ENCODE measurements around the gene DESI1. TPM values are rescaled to one million over a fixed set of nuclear protein-coding genes. Genes with fewer than 3 reads are reported as not detected.
A peak's percentile ranks its signal among the peaks of the same experiment; 100 is the strongest.

DESI1 gene
- total RNA-seq, 1 experiment from 2014 or later = 40.8 TPM

DNA sequence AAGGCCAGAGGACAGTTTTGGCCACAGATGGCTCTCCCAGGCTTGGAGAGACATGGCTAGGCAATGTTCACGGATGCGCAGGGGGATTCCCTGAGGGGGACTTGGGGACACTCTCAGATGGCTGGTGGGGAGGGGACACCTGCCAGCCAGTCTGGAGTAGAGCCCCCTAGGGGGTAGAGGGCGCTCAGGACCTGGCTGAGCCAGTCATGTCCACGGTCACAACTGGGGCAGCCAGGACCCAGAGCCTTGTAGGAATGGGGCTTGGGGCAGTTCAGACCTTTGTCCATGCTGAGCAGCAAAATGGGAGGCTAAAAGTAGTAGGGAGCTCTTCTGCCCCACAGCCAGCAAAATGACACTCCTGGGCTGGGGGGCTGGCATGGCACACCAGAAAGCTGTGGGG, 58.4 kb downstream of the DESI1 start:
- Histone ChIP-seq H3K9me2 (ENCODE audit: insufficient read depth) (no peaks in the 10 kb centered on the region), H3K4me2 (ENCODE audit: low read length) (peak overlapping the region; percentile 79), H3K4me3 (replicated peaks in 1 of 2; ENCODE audit: low read depth in 1 of 2, low read length in 2 of 2) (no peak overlapping the region), H3K36me3 (ENCODE audit: control insufficient read depth in 1 of 2, insufficient read depth in 2 of 2, low read length in 2 of 2) (no peaks in the 10 kb centered on the region), H2AFZ (ENCODE audit: low read depth, low read length, poor library complexity, severe bottlenecking) (no peak overlapping the region), H3K9ac (ENCODE audit: low read length) (no peak overlapping the region), H3K9me3 (ENCODE audit: control insufficient read depth in 1 of 2, insufficient read depth in 1 of 2, low read depth in 1 of 2, low read length in 2 of 2) (no peaks in the 10 kb centered on the region), H3K79me2 (ENCODE audit: insufficient read depth, low read length) (no peaks in the 10 kb centered on the region), H3K27ac (ENCODE audit: low read depth, low read length) (peak overlapping the region; percentile 20; the same call in 1 of the 2 replicates), H3K27me3 (ENCODE audit: insufficient read depth, low read length) (no peaks in the 10 kb centered on the region), H3K4me1 (ENCODE audit: control insufficient read depth in 1 of 2, insufficient read depth in 2 of 2, low read length in 2 of 2) (peaks cover 32 to 66% of the 10 kb centered on the region in 2 experiments), H4K20me1 (ENCODE audit: insufficient read depth) (no peaks in the 10 kb centered on the region)
- RAD21 ChIA-PET (ENCODE audit: low non-redundant PET in 1 of 2, low total read pairs in 2 of 2, uncharacterized antibody in 2 of 2, unreplicated experiment in 2 of 2) = no interaction called here
- ATAC-seq (no peak), DNase-seq (ENCODE audit: low read depth, low spot score) (no peak)
- TF ChIP-seq, protein P1, sequence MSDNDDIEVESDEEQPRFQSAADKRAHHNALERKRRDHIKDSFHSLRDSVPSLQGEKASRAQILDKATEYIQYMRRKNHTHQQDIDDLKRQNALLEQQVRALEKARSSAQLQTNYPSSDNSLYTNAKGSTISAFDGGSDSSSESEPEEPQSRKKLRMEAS (IDR thresholded peaks at IDR 0.05) = no peak
- TF ChIP-seq YY1 (IDR thresholded peaks at IDR 0.05; ENCODE audit: extremely low read depth, insufficient replicate concordance, low read depth, low read length) (no peak), EZH2 (IDR thresholded peaks at IDR 0.05) (no peak)
- intact Hi-C loops (cut with micrococcal nuclease) = no loop called here
- BruUV-seq (replicated peaks) = no TSS peak
- POLR2A ChIA-PET = interaction anchor here (1.8 kb wide), 1 partner anchor 28 kb away, joined by 15 read pairs; the partner anchor contains the start of gene PMM1
- CTCF ChIA-PET = no interaction called here

DNA sequence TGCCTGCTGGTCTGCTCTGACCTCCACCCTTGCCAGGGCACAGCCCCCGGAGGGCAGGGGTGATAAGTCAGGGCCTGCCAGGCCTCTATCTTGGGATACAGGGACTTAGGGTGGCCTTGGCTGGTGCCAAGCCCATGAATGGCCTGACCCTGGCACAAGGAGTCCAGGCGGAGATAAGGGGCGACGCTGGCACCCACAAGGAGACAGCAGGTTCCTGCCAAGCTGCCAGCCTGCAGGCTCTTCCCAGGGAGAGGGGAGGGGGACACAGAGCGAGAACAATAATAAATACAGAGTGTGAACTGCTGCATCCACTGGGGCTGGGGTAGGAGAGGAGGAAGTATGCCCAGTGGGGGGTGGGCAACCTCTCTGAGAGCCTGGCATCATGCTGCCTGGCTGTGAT, 59.1 kb downstream of the DESI1 start:
- intact Hi-C loops (cut with micrococcal nuclease) = no loop called here
- Histone ChIP-seq H3K4me1 (ENCODE audit: control insufficient read depth in 1 of 2, insufficient read depth in 2 of 2, low read length in 2 of 2) (peaks cover 34 to 68% of the 10 kb centered on the region in 2 experiments), H3K9ac (ENCODE audit: low read length) (no peak overlapping the region), H3K4me3 (replicated peaks in 1 of 2; ENCODE audit: low read depth in 1 of 2, low read length in 2 of 2) (no peak overlapping the region), H3K27ac (ENCODE audit: low read depth, low read length) (no peak overlapping the region), H3K9me2 (ENCODE audit: insufficient read depth) (no peaks in the 10 kb centered on the region), H2AFZ (ENCODE audit: low read depth, low read length, poor library complexity, severe bottlenecking) (no peak overlapping the region), H3K36me3 (ENCODE audit: control insufficient read depth in 1 of 2, insufficient read depth in 2 of 2, low read length in 2 of 2) (no peaks in the 10 kb centered on the region), H3K27me3 (ENCODE audit: insufficient read depth, low read length) (no peaks in the 10 kb centered on the region), H3K4me2 (ENCODE audit: low read length) (no peak overlapping the region), H4K20me1 (ENCODE audit: insufficient read depth) (no peaks in the 10 kb centered on the region), H3K9me3 (ENCODE audit: control insufficient read depth in 1 of 2, insufficient read depth in 1 of 2, low read depth in 1 of 2, low read length in 2 of 2) (no peaks in the 10 kb centered on the region), H3K79me2 (ENCODE audit: insufficient read depth, low read length) (no peaks in the 10 kb centered on the region)
- RAD21 ChIA-PET (ENCODE audit: low non-redundant PET in 1 of 2, low total read pairs in 2 of 2, uncharacterized antibody in 2 of 2, unreplicated experiment in 2 of 2) = no interaction called here
- POLR2A ChIA-PET = no interaction called here
- TF ChIP-seq SRF (IDR thresholded peaks at IDR 0.05; ENCODE audit: low read depth) = no peak
- TF ChIP-seq POLR2AphosphoS5 (IDR thresholded peaks at IDR 0.05; ENCODE audit: low read depth, low read length) = no peak
- TF ChIP-seq CEBPB (IDR thresholded peaks at IDR 0.05; ENCODE audit: low read depth) = no peak
- TF ChIP-seq FOSL1 (IDR thresholded peaks at IDR 0.05; ENCODE audit: low read depth) = no peak
- no peak for TF ChIP-seq SP1 (IDR thresholded peaks at IDR 0.05; ENCODE audit: low read depth)
- no peak for TF ChIP-seq CBX3 (IDR thresholded peaks at IDR 0.05; ENCODE audit: low read depth)
- TF ChIP-seq, protein P2, sequence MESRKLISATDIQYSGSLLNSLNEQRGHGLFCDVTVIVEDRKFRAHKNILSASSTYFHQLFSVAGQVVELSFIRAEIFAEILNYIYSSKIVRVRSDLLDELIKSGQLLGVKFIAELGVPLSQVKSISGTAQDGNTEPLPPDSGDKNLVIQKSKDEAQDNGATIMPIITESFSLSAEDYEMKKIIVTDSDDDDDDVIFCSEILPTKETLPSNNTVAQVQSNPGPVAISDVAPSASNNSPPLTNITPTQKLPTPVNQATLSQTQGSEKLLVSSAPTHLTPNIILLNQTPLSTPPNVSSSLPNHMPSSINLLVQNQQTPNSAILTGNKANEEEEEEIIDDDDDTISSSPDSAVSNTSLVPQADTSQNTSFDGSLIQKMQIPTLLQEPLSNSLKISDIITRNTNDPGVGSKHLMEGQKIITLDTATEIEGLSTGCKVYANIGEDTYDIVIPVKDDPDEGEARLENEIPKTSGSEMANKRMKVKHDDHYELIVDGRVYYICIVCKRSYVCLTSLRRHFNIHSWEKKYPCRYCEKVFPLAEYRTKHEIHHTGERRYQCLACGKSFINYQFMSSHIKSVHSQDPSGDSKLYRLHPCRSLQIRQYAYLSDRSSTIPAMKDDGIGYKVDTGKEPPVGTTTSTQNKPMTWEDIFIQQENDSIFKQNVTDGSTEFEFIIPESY (IDR thresholded peaks at IDR 0.05; ENCODE audit: extremely low read depth, insufficient replicate concordance, low read length) = no peak
- TF ChIP-seq, protein P1 (IDR thresholded peaks at IDR 0.05) = no peak
- no peak for TF ChIP-seq RAD21 (IDR thresholded peaks at IDR 0.05; ENCODE audit: low read depth)
- TF ChIP-seq ZNF274 (IDR thresholded peaks at IDR 0.05; ENCODE audit: low read depth, low read length) = no peak
- TF ChIP-seq ELF1 (IDR thresholded peaks at IDR 0.05; ENCODE audit: borderline replicate concordance, low read depth) = no peak
- TF ChIP-seq EGR1 (IDR thresholded peaks at IDR 0.05; ENCODE audit: low read depth) = no peak
- no peak for TF ChIP-seq POLR2A (IDR thresholded peaks at IDR 0.05; ENCODE audit: borderline replicate concordance, extremely low read depth, insufficient read depth, insufficient read length)
- TF ChIP-seq EZH2 (IDR thresholded peaks at IDR 0.05) = no peak
- TF ChIP-seq YY1 (IDR thresholded peaks at IDR 0.05; ENCODE audit: extremely low read depth, insufficient replicate concordance, low read depth, low read length) = no peak
- no peak for TF ChIP-seq ZFX (IDR thresholded peaks at IDR 0.05)
- DNase-seq (ENCODE audit: low read depth, low spot score) (no peak), ATAC-seq (no peak)
- no TSS peak for BruUV-seq (replicated peaks)
- CTCF ChIA-PET = no interaction called here

All from HCT116 (cell line).